H54 (cell line): ENCODE data around the gene CRIP2.

ENCODE experiments used
- DNase-seq: peaks from one replicate; pipeline ENCODE4 v3.0.0; 2011; ENCODE audit warnings: low spot score, mixed read lengths; ENCODE audit not compliant: insufficient read length
- FAIRE-seq: peaks from 3 replicates; lab custom pipeline; 2011; peaks lifted over from hg19 to GRCh38; lab: Jason Lieb, UNC
- POLR2A ChIP-seq: IDR thresholded peaks from 2 replicates; pipeline ENCODE4 v1.6.1; 2011; ENCODE audit warnings: low read depth, mild to moderate bottlenecking, low read length

Gene CRIP2

DNA sequence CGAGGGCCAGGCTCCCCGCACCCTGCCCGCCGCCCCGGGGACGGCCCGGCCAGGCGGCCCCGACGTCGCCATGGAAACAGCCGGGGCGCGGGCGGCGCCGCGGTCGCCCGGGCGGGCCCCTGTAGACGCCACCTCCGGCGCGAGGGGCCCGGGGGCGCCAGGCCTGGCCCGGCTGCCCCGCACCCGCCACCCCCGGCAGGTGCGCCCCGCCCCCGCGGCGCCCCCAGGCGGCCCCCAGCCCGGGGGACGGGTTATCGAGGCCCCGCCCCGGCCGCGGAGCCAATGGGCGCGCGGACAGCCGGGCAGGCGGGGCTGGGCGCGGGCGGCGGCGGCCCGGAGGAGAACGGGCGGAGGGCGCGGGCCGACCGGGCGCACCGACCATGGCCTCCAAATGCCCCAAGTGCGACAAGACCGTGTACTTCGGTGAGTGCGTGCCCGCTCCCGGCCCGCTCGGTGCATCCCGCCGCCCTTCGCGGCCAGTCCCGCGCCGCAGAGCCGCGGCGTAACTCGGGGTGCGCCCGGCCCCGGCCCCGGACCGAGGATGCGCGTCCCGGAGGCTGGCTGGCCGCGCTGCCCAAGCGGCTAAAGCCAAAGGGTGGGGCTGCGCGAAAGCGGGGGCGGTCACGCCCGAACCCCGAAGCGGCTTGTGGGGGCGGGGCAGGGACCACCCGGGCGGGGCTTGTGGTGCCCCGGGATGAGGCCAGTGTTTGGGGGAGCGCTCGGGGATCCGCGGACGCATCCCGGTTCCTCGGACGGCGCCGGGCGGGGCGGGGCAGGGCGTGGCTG is at the start of gene CRIP2:
Gene CRIP2 (plus strand): TSS at position 339 of the 786 bp plus-strand sequence. CDS start 42 bp downstream, at position 381.
- DNase-seq (peak; percentile 84), FAIRE-seq (no peak)
- peak; percentile 55 for TF ChIP-seq POLR2A

GRCh38 chr14:105424861-105425260 is 49.8 kb upstream of the CRIP2 start:
- TF ChIP-seq POLR2A, result no peak
- no peak for FAIRE-seq

DNA sequence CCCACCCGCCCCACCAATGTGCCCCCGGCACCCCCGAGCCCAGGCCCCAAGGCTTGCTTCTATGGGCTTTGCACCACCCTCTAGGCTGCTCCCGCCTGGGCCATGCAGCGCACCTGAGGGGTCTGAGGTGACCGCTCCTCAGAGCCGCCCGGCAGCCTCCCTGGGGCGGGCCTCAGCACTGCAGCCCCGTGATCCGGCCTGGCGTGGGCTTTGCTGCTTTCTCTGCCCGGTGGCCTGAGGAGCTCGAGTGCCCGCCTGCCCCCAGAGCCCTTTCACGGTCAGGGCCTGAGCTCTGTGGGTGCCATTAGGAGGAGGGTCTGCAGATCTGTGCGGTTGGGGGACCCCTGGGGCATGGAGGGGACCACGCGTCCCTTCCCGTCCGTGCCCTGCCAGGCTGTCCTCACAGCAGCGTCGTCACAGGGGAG is 48.8 kb upstream of the CRIP2 start:
- DNase-seq, result no peak
- FAIRE-seq, result no peak
- TF ChIP-seq POLR2A, result no peak

More at GRCh38 chr14:105424861-105425260, 49.8 kb upstream of the CRIP2 start:
- DNase-seq, result no peak

GRCh38 chr14:105426416-105427130 is 48.0 kb upstream of the CRIP2 start:
- no peak for TF ChIP-seq POLR2A
- DNase-seq (no peak), FAIRE-seq (no peak)

DNA sequence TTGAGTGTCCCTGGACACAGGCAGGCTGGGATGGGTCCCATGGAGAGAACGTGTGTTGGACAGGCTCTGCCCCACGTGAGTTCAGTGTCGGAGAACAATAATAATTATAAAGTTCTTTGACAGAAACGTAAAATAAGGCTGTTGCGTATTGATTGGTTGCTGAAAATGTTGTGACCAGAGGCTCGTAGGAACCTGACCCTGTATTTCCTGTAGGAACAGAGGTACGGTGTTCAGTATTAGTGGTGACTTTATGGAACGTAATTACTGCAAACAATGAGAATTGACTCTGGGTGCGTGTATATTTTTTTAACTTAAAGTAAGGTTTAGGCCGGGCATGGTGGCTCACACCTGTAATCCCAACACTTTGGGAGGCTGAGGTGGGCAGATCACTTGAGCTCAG is 47.2 kb upstream of the CRIP2 start:
- no peak for TF ChIP-seq POLR2A
- DNase-seq (no peak), FAIRE-seq (no peak)

DNA sequence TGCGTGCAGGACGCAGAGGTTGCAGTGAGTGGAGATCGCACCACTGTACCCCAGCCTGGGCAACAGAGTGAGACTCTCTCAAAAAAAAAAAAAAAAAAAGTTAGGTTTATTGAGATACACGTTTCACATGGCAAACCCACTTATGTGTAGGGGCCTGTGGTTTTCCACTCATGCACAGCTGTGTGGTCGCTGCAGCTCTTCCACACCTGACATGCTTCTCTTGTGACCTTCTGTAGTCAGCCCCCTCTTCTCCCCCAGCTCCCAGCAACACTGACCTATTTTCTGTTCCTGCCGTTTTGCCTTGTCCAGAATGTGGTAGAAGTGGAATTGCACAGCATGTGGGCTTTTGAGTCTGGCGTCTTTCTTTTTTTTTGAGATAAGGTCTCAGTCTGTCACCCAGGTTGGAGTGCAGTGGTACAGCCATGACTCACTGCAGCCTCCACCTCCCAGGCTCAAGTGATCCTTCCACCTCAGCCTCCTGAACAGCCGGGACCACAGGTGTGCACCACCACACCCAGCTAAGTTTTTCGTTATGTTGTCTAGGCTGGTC is 46.6 kb upstream of the CRIP2 start:
- no peak for TF ChIP-seq POLR2A
- FAIRE-seq (no peak), DNase-seq (no peak)

DNA sequence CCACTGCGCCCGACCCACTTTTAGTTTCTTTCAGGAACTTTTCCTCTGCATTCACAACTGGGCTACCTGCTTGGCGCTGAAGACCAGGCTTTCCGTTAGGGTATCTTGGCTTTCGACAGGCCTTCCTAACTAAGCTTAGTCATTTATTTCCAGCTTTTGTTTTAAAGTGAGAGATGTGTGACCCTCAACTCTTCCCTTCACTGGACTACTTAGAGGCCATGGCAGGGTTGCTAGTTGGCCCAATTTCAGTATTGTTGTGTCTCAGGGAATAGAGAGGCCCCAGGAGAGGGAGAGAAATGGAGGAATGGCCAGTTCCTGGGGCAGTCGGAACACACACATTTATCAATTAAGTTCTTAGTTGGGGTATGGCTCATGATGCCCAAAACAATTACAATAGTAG is 44.6 kb upstream of the CRIP2 start:
- DNase-seq (no peak), FAIRE-seq (no peak)
- TF ChIP-seq POLR2A, result no peak

DNA sequence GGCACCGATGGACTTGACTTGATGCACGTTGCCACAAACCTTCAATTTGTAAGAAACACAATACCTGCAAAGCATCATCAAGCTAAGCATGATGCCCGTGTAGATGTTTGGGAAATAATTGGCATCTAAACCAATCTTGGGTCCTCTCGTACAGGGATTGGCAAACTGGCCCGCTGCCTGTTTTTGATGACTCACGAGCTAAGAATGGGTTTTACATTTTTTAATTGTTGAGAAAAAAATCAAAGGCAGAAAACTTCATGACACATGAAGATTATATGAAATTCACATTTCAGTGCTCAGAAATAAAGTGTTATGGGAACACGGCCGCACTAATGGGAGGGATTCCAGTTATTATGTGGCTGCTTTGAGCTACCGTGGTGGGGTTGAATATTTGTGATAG is 44.1 kb upstream of the CRIP2 start:
- peak; percentile 84 for DNase-seq
- TF ChIP-seq POLR2A, result no peak
- FAIRE-seq, result peak; percentile 95

- DNase-seq, result no peak
- FAIRE-seq, result no peak
- no peak for TF ChIP-seq POLR2A
Observed at GRCh38 chr14:105431256-105431655, 43.4 kb upstream of the CRIP2 start.

DNA sequence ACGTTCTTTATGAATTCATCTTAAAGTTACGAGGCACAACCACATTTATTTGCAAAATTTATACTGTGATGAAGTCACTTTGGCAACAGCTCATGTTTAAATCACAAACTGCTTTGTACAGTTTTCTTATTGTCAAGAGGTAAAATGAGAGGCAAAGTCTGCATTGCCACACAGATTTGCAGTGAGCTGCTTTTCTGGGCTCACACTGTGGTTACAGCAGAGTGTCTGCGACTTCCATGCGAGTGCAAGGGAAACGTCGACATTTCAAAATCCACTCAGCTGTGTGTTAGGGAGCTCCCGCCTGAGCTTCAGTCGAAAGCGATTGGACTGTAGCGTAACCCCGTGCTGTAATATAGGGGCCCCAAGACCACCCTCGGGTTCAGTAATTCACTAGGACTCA is 42.0 kb upstream of the CRIP2 start:
- no peak for FAIRE-seq
- DNase-seq, result no peak
- no peak for TF ChIP-seq POLR2A

- no peak for TF ChIP-seq POLR2A
- DNase-seq (no peak), FAIRE-seq (no peak)
Observed at GRCh38 chr14:105433161-105433605, 41.4 kb upstream of the CRIP2 start.

GRCh38 chr14:105436402-105436801 is 38.2 kb upstream of the CRIP2 start:
- DNase-seq (no peak), FAIRE-seq (no peak)
- TF ChIP-seq POLR2A, result no peak

GRCh38 chr14:105436891-105437722 is 37.5 kb upstream of the CRIP2 start:
- TF ChIP-seq POLR2A, result no peak
- FAIRE-seq (no peak), DNase-seq (no peak)
